ENCODE measurements around the gene PRSS27.

PRSS27 gene

GRCh38 chr16:2713985-2714774 is 5.8 kb downstream of the PRSS27 start:
- POLR2A ChIA-PET (ENCODE audit: low non-redundant PET): no interaction called here

GRCh38 chr16:2713523-2713922 is 6.5 kb downstream of the PRSS27 start:
- ChIA-PET CTCF (no interaction called here), POLR2A (ENCODE audit: low non-redundant PET) (no interaction called here)
- TF ChIP-seq CTCF (conservative IDR thresholded peaks at IDR 0.05; ENCODE audit: low read depth): no peak
- no peak for DNase-seq (ENCODE audit: low spot score)
- no peak overlapping the region for H3K27ac ChIP-seq

More at GRCh38 chr16:2713985-2714774, 5.8 kb downstream of the PRSS27 start:
- H3K27ac ChIP-seq: no peak overlapping the region
- TF ChIP-seq CTCF (conservative IDR thresholded peaks at IDR 0.05; ENCODE audit: low read depth): no peak
- CTCF ChIA-PET: no interaction called here
- no peak for DNase-seq (ENCODE audit: low spot score)

GRCh38 chr16:2712546-2712945 is 7.5 kb downstream of the PRSS27 start:
- no peak for DNase-seq (ENCODE audit: low spot score)
- ChIA-PET CTCF (no interaction called here), POLR2A (ENCODE audit: low non-redundant PET) (no interaction called here)
- TF ChIP-seq CTCF (conservative IDR thresholded peaks at IDR 0.05; ENCODE audit: low read depth): no peak
- no peak overlapping the region for H3K27ac ChIP-seq

- DNase-seq (ENCODE audit: low spot score): no peak
- POLR2A ChIA-PET (ENCODE audit: low non-redundant PET): no interaction called here
- TF ChIP-seq CTCF (conservative IDR thresholded peaks at IDR 0.05; ENCODE audit: low read depth): no peak
- H3K27ac ChIP-seq: no peak overlapping the region
- CTCF ChIA-PET: no interaction called here
Observed at GRCh38 chr16:2712063-2712441, 8.0 kb downstream of the PRSS27 start.

GRCh38 chr16:2711370-2712062 is 8.5 kb downstream of the PRSS27 start:
- TF ChIP-seq CTCF (conservative IDR thresholded peaks at IDR 0.05; ENCODE audit: low read depth): no peak
- ChIA-PET CTCF (no interaction called here), POLR2A (ENCODE audit: low non-redundant PET) (no interaction called here)
- peak overlapping the region; percentile 43 for H3K27ac ChIP-seq
- no peak for DNase-seq (ENCODE audit: low spot score)

- no peak for DNase-seq (ENCODE audit: low spot score)
Observed at GRCh38 chr16:2710711-2711231, 9.3 kb downstream of the PRSS27 start.

More at GRCh38 chr16:2710711-2711231, 9.3 kb downstream of the PRSS27 start:
- no peak for TF ChIP-seq CTCF (conservative IDR thresholded peaks at IDR 0.05; ENCODE audit: low read depth)
- peak overlapping the region; percentile 43 for H3K27ac ChIP-seq
- ChIA-PET POLR2A (ENCODE audit: low non-redundant PET) (no interaction called here), CTCF (no interaction called here)
